SU-DHL-6 (cell line): ENCODE measurements around the gene MGAT4A.

Experiments used
- CTCF ChIP-seq: fragments of 200-600 bp; sonication (generic); IDR thresholded peaks from one replicate; pipeline ENCODE4 v1.5.1; 2017; ENCODE audit warnings: antibody characterized with exemption, mild to moderate bottlenecking, low read length, moderate library complexity; ENCODE audit not compliant: insufficient read depth, poor library complexity, severe bottlenecking
- EZH2phosphoT487 ChIP-seq: fragments of 200-600 bp; sonication (generic), shearing (Covaris generic); conservative IDR thresholded peaks from 2 replicates; pipeline ENCODE4 v1.6.1; 2018; ENCODE audit warnings: mild to moderate bottlenecking, antibody characterized with exemption, low read length, moderate library complexity, mixed read lengths

- TF ChIP-seq CTCF: no peak
- TF ChIP-seq EZH2phosphoT487: no peak
These were observed 752 bp downstream of the MGAT4A start for GRCh38 chr2:98730053-98730706.
